GM23338 (cell line): Measurements from ENCODE around the gene TMEM117. TPM values are rescaled to one million over a fixed set of nuclear protein-coding genes. Genes with fewer than 3 reads are reported as not detected.
A peak's percentile ranks its signal among the peaks of the same experiment; 100 is the strongest.

ENCODE experiments used
- ATAC-seq: fragments of 200-7000 bp; cut with Tn5 transposase; 3 replicates; pipeline ENCODE4 v1.9.1; 2020
- DNase-seq: peaks from one replicate; pipeline ENCODE4 v3.0.0-alpha.2; 2015; ENCODE audit warnings: low spot score
- H2AFZ ChIP-seq: fragments of 200-600 bp; sonication (generic); 2 replicates; pipeline ENCODE4 v1.8.0; 2016; ENCODE audit warnings: antibody characterized with exemption, mild to moderate bottlenecking, moderate library complexity
- H3F3A ChIP-seq: fragments of 200-600 bp; sonication (generic); replicated peaks from 2 replicates; pipeline ENCODE4 v1.8.0; 2017; ENCODE audit warnings: antibody characterized with exemption, mixed run types, low read depth
- H3K27ac ChIP-seq: fragments of 200-600 bp; sonication (generic); 2 replicates; pipeline ENCODE4 v1.6.1; 2016; ENCODE audit warnings: low read depth
- H3K27me3 ChIP-seq: fragments of 200-600 bp; sonication (generic); 2 replicates; pipeline ENCODE4 v1.8.0; 2016; ENCODE audit warnings: mild to moderate bottlenecking, mixed run types, moderate library complexity; ENCODE audit not compliant: insufficient read depth
- H3K36me3 ChIP-seq: fragments of 200-600 bp; sonication (generic); 2 replicates; pipeline ENCODE4 v1.8.0; 2016; ENCODE audit warnings: mild to moderate bottlenecking; ENCODE audit not compliant: insufficient read depth
- H3K4me1 ChIP-seq: fragments of 200-600 bp; sonication (generic); 2 replicates; pipeline ENCODE4 v1.8.0; 2016; ENCODE audit warnings: mild to moderate bottlenecking, moderate library complexity; ENCODE audit not compliant: insufficient read depth
- H3K4me2 ChIP-seq: fragments of 200-600 bp; sonication (generic); 2 replicates; pipeline ENCODE4 v1.7.1; 2017; ENCODE audit warnings: mixed run types
- H3K4me3 ChIP-seq: fragments of 200-600 bp; sonication (generic); 2 replicates; pipeline ENCODE4 v1.6.1; 2016; ENCODE audit warnings: mixed run types
- H3K79me2 ChIP-seq: fragments of 200-600 bp; sonication (generic); replicated peaks from 2 replicates; pipeline ENCODE4 v1.8.0; 2017; ENCODE audit warnings: mild to moderate bottlenecking; ENCODE audit not compliant: insufficient read depth
- H3K9me2 ChIP-seq: fragments of 200-600 bp; sonication (generic); 2 replicates; pipeline ENCODE4 v1.8.0; 2017; ENCODE audit not compliant: insufficient read depth
- H4K20me1 ChIP-seq: fragments of 200-600 bp; sonication (generic); replicated peaks from 2 replicates; pipeline ENCODE4 v1.8.0; 2017; ENCODE audit warnings: mild to moderate bottlenecking; ENCODE audit not compliant: insufficient read depth
- H3K27ac Mint-ChIP-seq: 2 replicates; pipeline ENCODE4 v1.8.0; 2020; ENCODE audit warnings: inconsistent platforms, mild to moderate bottlenecking, moderate library complexity, mixed read lengths
- H3K27me3 Mint-ChIP-seq: 3 replicates; pipeline ENCODE4 v1.8.0; 2022; ENCODE audit warnings: low read depth, mild to moderate bottlenecking, moderate library complexity, mixed read lengths, inconsistent platforms; ENCODE audit not compliant: insufficient read depth, poor library complexity
- H3K36me3 Mint-ChIP-seq: 3 replicates; pipeline ENCODE4 v1.8.0; 2021; ENCODE audit warnings: low read depth, mild to moderate bottlenecking, inconsistent platforms, moderate library complexity, mixed read lengths
- H3K4me1 Mint-ChIP-seq: 3 replicates; pipeline ENCODE4 v1.8.0; 2020; ENCODE audit warnings: mild to moderate bottlenecking, inconsistent platforms, mixed read lengths
- H3K4me3 Mint-ChIP-seq: 3 replicates; pipeline ENCODE4 v1.8.0; 2021; ENCODE audit warnings: moderate library complexity, mild to moderate bottlenecking, inconsistent platforms, mixed read lengths
- H3K9me3 Mint-ChIP-seq: 3 replicates; pipeline ENCODE4 v1.8.0; 2020; ENCODE audit warnings: moderate library complexity, mild to moderate bottlenecking, inconsistent platforms, mixed read lengths
- CREB1 ChIP-seq: fragments of 250-450 bp; sonication (Bioruptor Pico); IDR thresholded peaks from 2 replicates; pipeline ENCODE4 v1.5.0; 2020; ENCODE audit warnings: low read depth, mild to moderate bottlenecking, moderate library complexity
- EZH2 ChIP-seq: fragments of 200-600 bp; sonication (generic); IDR thresholded peaks from one replicate; pipeline ENCODE4 v1.8.0; 2017; ENCODE audit warnings: antibody characterized with exemption, mild to moderate bottlenecking, low read depth; ENCODE audit not compliant: unreplicated experiment
- JUNB ChIP-seq: IDR thresholded peaks from one replicate; pipeline ENCODE4 v1.6.1; 2016; ENCODE audit warnings: antibody characterized with exemption; ENCODE audit not compliant: unreplicated experiment
- NANOG ChIP-seq: IDR thresholded peaks from 2 replicates; pipeline ENCODE4 v1.6.1; 2016; ENCODE audit warnings: antibody characterized with exemption, borderline replicate concordance
- STAT1 ChIP-seq: IDR thresholded peaks from one replicate; pipeline ENCODE4 v1.6.1; 2016; ENCODE audit warnings: antibody characterized with exemption; ENCODE audit not compliant: unreplicated experiment
- ZNF114 ChIP-seq: fragments of 250-450 bp; sonication (Bioruptor Pico); IDR thresholded peaks from 2 replicates; pipeline ENCODE4 v1.5.0; 2020; ENCODE audit warnings: mild to moderate bottlenecking, moderate library complexity
- ZNF331 ChIP-seq: fragments of 250-450 bp; sonication (Bioruptor Pico); IDR thresholded peaks from 2 replicates; pipeline ENCODE4 v1.5.0; 2020; ENCODE audit warnings: low read depth, mild to moderate bottlenecking, moderate library complexity
- polyA plus RNA-seq: library from polyadenylated mRNA; unstranded; fragments of >200 nt; fragmentation: Nextera tagmentation; extraction: Ambion mirVana; gene quantifications from 2 replicates; pipeline ENCODE4 v1.2.1, GENCODE V29; 2016
- total RNA-seq: library from RNA; depleted of rRNA; stranded (reverse); fragments of >200 nt; shearing (Covaris generic); gene quantifications from 2 replicates; pipeline ENCODE4 v1.2.3, GENCODE V29; 2014
- TF ChIP-seq, protein P1 (sequence below): IDR thresholded peaks from one replicate; pipeline ENCODE4 v1.6.1; 2018; ENCODE audit warnings: antibody characterized with exemption; ENCODE audit not compliant: unreplicated experiment
- TF ChIP-seq, protein P2 (sequence below), 2 experiments: fragments of 200-600 bp in 1 of 2; sonication (generic) in 1 of 2; conservative IDR thresholded peaks; 2 replicates each; pipeline versions ENCODE4 v1.5.1 to v1.6.1; 2016 to 2017; ENCODE audit warnings: antibody characterized with exemption in 2 of 2, low read depth in 2 of 2, mild to moderate bottlenecking in 2 of 2, moderate library complexity in 1 of 2
- TF ChIP-seq, protein P3 (sequence below): IDR thresholded peaks from 2 replicates; pipeline ENCODE4 v1.6.1; 2016; ENCODE audit warnings: antibody characterized with exemption

The TMEM117 gene
- total and polyA plus RNA-seq, 2 experiments from 2014 or later, result 0.94 to 1.6 TPM

DNA sequence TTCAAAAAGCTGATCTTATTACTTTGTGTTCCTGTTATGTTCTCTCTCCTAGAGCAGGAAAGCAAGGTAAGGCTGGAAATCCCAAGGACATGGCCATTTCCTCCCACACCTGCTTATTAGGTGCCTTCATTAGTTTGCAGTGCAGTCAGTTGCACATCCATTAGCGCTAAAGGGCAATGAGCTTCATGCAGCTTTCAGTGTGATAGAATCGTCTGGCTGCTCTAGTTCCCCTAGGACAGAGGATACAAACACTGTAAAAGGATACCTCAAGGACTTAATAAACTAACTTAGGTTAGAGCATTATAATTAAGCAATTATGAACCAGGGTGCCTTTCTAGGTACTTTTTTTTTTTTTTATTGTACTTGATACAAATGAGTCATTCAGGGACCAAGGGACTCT is 21.1 kb downstream of the TMEM117 start (continued):
- TF ChIP-seq, protein P1, sequence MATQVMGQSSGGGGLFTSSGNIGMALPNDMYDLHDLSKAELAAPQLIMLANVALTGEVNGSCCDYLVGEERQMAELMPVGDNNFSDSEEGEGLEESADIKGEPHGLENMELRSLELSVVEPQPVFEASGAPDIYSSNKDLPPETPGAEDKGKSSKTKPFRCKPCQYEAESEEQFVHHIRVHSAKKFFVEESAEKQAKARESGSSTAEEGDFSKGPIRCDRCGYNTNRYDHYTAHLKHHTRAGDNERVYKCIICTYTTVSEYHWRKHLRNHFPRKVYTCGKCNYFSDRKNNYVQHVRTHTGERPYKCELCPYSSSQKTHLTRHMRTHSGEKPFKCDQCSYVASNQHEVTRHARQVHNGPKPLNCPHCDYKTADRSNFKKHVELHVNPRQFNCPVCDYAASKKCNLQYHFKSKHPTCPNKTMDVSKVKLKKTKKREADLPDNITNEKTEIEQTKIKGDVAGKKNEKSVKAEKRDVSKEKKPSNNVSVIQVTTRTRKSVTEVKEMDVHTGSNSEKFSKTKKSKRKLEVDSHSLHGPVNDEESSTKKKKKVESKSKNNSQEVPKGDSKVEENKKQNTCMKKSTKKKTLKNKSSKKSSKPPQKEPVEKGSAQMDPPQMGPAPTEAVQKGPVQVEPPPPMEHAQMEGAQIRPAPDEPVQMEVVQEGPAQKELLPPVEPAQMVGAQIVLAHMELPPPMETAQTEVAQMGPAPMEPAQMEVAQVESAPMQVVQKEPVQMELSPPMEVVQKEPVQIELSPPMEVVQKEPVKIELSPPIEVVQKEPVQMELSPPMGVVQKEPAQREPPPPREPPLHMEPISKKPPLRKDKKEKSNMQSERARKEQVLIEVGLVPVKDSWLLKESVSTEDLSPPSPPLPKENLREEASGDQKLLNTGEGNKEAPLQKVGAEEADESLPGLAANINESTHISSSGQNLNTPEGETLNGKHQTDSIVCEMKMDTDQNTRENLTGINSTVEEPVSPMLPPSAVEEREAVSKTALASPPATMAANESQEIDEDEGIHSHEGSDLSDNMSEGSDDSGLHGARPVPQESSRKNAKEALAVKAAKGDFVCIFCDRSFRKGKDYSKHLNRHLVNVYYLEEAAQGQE, result no peak
- TF ChIP-seq ZNF114, result no peak
- TF ChIP-seq, protein P2, sequence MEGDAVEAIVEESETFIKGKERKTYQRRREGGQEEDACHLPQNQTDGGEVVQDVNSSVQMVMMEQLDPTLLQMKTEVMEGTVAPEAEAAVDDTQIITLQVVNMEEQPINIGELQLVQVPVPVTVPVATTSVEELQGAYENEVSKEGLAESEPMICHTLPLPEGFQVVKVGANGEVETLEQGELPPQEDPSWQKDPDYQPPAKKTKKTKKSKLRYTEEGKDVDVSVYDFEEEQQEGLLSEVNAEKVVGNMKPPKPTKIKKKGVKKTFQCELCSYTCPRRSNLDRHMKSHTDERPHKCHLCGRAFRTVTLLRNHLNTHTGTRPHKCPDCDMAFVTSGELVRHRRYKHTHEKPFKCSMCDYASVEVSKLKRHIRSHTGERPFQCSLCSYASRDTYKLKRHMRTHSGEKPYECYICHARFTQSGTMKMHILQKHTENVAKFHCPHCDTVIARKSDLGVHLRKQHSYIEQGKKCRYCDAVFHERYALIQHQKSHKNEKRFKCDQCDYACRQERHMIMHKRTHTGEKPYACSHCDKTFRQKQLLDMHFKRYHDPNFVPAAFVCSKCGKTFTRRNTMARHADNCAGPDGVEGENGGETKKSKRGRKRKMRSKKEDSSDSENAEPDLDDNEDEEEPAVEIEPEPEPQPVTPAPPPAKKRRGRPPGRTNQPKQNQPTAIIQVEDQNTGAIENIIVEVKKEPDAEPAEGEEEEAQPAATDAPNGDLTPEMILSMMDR (conservative IDR thresholded peaks at IDR 0.05; ENCODE audit: low read depth in 2 of 2), result no peak
- no peak for TF ChIP-seq STAT1

DNA sequence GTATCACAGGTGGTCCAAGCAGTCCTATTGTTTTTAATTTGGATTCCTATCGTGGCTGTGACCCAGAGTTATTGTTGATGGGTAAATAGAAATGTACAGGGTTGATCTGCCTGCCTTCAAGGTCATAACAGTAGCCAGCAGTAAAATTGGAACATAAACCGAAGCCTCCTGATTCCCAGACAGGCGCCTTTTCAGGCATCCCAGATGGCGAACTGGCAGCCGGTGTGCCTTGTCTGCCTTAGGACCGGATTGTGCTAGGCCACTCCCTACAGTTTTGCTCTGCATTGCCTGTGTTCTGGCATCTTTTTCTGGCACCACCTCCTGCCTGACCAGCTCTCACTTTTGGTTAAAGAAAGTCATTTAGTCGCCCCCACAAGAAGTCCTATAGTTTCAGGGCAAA is 22.2 kb downstream of the TMEM117 start:
- peaks cover 11% of the 10 kb centered on the region for H3K4me1 Mint-ChIP-seq
- H3K27me3 ChIP-seq, result no peaks in the 10 kb centered on the region

More for the DNA sequence above, 22.2 kb downstream of the TMEM117 start:
- Histone ChIP-seq H3K9me2 (no peaks in the 10 kb centered on the region), H3K4me3 (no peak overlapping the region), H3F3A (no peaks in the 10 kb centered on the region), H3K36me3 (no peaks in the 10 kb centered on the region), H2AFZ (peak overlapping the region; percentile 84), H3K4me1 (peaks cover 9% of the 10 kb centered on the region; the same call in 1 of the 2 replicates), H4K20me1 (no peaks in the 10 kb centered on the region), H3K79me2 (no peaks in the 10 kb centered on the region), H3K4me2 (no peak overlapping the region), H3K27ac (no peak overlapping the region)
- Mint-ChIP-seq H3K9me3 (0 out of 3 replicates have a peak, but pooled peaks cover 5% of the 10 kb centered on the region), H3K4me3 (no peak overlapping the region), H3K27me3 (peaks cover 4% of the 10 kb centered on the region), H3K27ac (no peak overlapping the region), H3K36me3 (peaks cover 4% of the 10 kb centered on the region; the same call in 1 of the 3 replicates)
- TF ChIP-seq ZNF331 (CRISPR knock-in tag) (no peak), NANOG (no peak), EZH2 (no peak), JUNB (no peak), ZNF114 (no peak), CREB1 (no peak)
- TF ChIP-seq, protein P3, sequence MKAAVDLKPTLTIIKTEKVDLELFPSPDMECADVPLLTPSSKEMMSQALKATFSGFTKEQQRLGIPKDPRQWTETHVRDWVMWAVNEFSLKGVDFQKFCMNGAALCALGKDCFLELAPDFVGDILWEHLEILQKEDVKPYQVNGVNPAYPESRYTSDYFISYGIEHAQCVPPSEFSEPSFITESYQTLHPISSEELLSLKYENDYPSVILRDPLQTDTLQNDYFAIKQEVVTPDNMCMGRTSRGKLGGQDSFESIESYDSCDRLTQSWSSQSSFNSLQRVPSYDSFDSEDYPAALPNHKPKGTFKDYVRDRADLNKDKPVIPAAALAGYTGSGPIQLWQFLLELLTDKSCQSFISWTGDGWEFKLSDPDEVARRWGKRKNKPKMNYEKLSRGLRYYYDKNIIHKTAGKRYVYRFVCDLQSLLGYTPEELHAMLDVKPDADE, result no peak
- TF ChIP-seq, protein P1, result no peak
- DNase-seq, result no peak
- no peak for ATAC-seq
